Lung (tissue), 12 donors: ENCODE data around the gene CYBA. TPM values are rescaled to one million over a fixed set of nuclear protein-coding genes. Genes with fewer than 3 reads are reported as not detected.

Experiments
- ATAC-seq: fragments of 200-7000 bp; cut with Tn5 transposase; one replicate; pipeline ENCODE4 v1.9.1; 2020; ENCODE audit warnings: moderate number of reproducible peaks; ENCODE audit not compliant: insufficient read depth, low FRiP score
- DNase-seq, 3 donors: peaks; one replicate each; pipeline ENCODE4 v3.0.0-alpha.2; 2013 to 2017
- H3K27ac ChIP-seq, 2 donors: one replicate each; pipeline ENCODE4 v1.5.1; 2013; ENCODE audit warnings: mild to moderate bottlenecking in 2 of 2, moderate library complexity in 2 of 2, control low read depth in 1 of 2, inconsistent platforms in 1 of 2, low read depth in 1 of 2, low read length in 1 of 2
- H3K27me3 ChIP-seq, 3 donors: one replicate each; pipeline ENCODE4 v1.5.1; 2013; ENCODE audit warnings: low read length in 2 of 3; ENCODE audit not compliant: control insufficient read depth in 3 of 3, insufficient read depth in 3 of 3
- H3K36me3 ChIP-seq, 4 donors: one replicate each; pipeline ENCODE4 v1.5.1; 2013; ENCODE audit warnings: low read length in 4 of 4, mild to moderate bottlenecking in 1 of 4, moderate library complexity in 1 of 4; ENCODE audit not compliant: control insufficient read depth in 4 of 4, insufficient read depth in 4 of 4
- H3K4me1 ChIP-seq, 5 donors: one replicate each; pipeline ENCODE4 v1.5.1; 2013; ENCODE audit warnings: low read length in 5 of 5, mild to moderate bottlenecking in 2 of 5, moderate library complexity in 1 of 5; ENCODE audit not compliant: control insufficient read depth in 5 of 5, insufficient read depth in 5 of 5
- H3K4me3 ChIP-seq: one replicate; pipeline ENCODE4 v1.5.1; 2013; ENCODE audit warnings: mild to moderate bottlenecking, control low read depth, moderate library complexity
- H3K9ac ChIP-seq, 2 donors: one replicate each; pipeline ENCODE4 v1.5.1; 2013; ENCODE audit warnings: low read length in 2 of 2, control low read depth in 1 of 2; ENCODE audit not compliant: insufficient read depth in 1 of 2
- H3K9me3 ChIP-seq, 4 donors: one replicate each; pipeline ENCODE4 v1.5.1; 2013; ENCODE audit warnings: low read length in 3 of 4, mild to moderate bottlenecking in 1 of 4, moderate library complexity in 1 of 4; ENCODE audit not compliant: control insufficient read depth in 4 of 4, insufficient read depth in 3 of 4
- CTCF ChIP-seq: IDR thresholded peaks from 2 replicates; pipeline ENCODE4 v1.5.1; 2012; ENCODE audit warnings: mild to moderate bottlenecking; ENCODE audit errors: control extremely low read depth, extremely low read depth
- WGBS, 2 donors: extraction: QIAGEN DNeasy Blood & Tissue Kit; methylation state at CpG; one replicate each; pipeline ENCODE4 v1.1.7; 2013; 5-methylcytosine and 5-hydroxymethylcytosine counted together
- polyA plus RNA-seq, 2 donors: library from polyadenylated mRNA; stranded (reverse); fragments of 200-250 nt; gene quantifications; one replicate each; pipeline ENCODE4 v1.2.1, GENCODE V29; 2013
- total RNA-seq, 2 donors: library from RNA; depleted of rRNA in 1 of 2; stranded (reverse); fragments of >200 nt in 1 of 2; gene quantifications; one replicate each; pipeline ENCODE4 v1.2.1, GENCODE V29; 2014 to 2021
- donor health status: control.
- donor health status: control.
- donor health status: Bipolar disorder and iron deficiency.
- donor health status: healthy.
- donor health status: DM: yes; HTN: yes; CAD: no.

CYBA gene
- total and polyA plus RNA-seq, 4 donors = 113 to 879 (median 349) TPM

GRCh38 chr16:88658714-88659113 lies 7.9 kb upstream of the CYBA start:
- WGBS, 2 donors = 93 to 97% methylated on average over 15 of the region's 15 CpGs
- DNase-seq = no peak
- no peak for TF ChIP-seq CTCF
- H3K4me3 ChIP-seq = no peak overlapping the region
- H3K9me3 ChIP-seq = no peaks in the 10 kb centered on the region
- ATAC-seq = no peak
- peaks cover 0 to 46% (median 8%) of the 10 kb centered on the region in 4 donors for H3K36me3 ChIP-seq
- no peak overlapping the region for H3K27ac ChIP-seq
- no peak overlapping the region for H3K9ac ChIP-seq
- H3K4me1 ChIP-seq = peaks cover 0 to 8% (median 7%) of the 10 kb centered on the region in 5 donors
- no peaks in the 10 kb centered on the region for H3K27me3 ChIP-seq

GRCh38 chr16:88657371-88657770 lies 6.5 kb upstream of the CYBA start:
- TF ChIP-seq CTCF = no peak
- peaks cover 0 to 56% (median 8%) of the 10 kb centered on the region in 4 donors for H3K36me3 ChIP-seq
- no peaks in the 10 kb centered on the region for H3K27me3 ChIP-seq
- DNase-seq (no peak), ATAC-seq (no peak)
- no peak overlapping the region for H3K27ac ChIP-seq
- no peak overlapping the region for H3K4me3 ChIP-seq
- H3K9me3 ChIP-seq = no peaks in the 10 kb centered on the region
- H3K4me1 ChIP-seq = peaks cover 0 to 7% (median 6%) of the 10 kb centered on the region in 5 donors
- WGBS, 2 donors = 91 to 94% methylated on average over 19 of the region's 19 CpGs
- H3K9ac ChIP-seq = no peak overlapping the region

- no peaks in the 10 kb centered on the region for H3K27me3 ChIP-seq
- DNase-seq (no peak), ATAC-seq (no peak)
- no peak overlapping the region for H3K4me3 ChIP-seq
- H3K27ac ChIP-seq = no peak overlapping the region
- WGBS, 2 donors = 86 to 92% methylated on average over 25 of the region's 25 CpGs
- H3K4me1 ChIP-seq = peaks cover 0 to 9% (median 0%) of the 10 kb centered on the region in 5 donors
- H3K36me3 ChIP-seq = peaks cover 0 to 60% (median 8%) of the 10 kb centered on the region in 4 donors
- no peaks in the 10 kb centered on the region for H3K9me3 ChIP-seq
- H3K9ac ChIP-seq = no peak overlapping the region
- TF ChIP-seq CTCF = no peak
Measured at GRCh38 chr16:88656291-88656980, 5.6 kb upstream of the CYBA start.
